AG09309 (cell line): ENCODE data around the gene CBLC.

Experiments
- DNase-seq: peaks from one replicate; pipeline ENCODE4 v3.0.0-alpha.2; 2010; ENCODE audit warnings: low read depth
- H3K4me3 ChIP-seq: 2 replicates; pipeline ENCODE4 v1.5.1; 2011; ENCODE audit warnings: mild to moderate bottlenecking, low read depth, low read length, moderate library complexity; ENCODE audit not compliant: control insufficient read depth
- CTCF ChIP-seq: IDR thresholded peaks from 2 replicates; pipeline ENCODE4 v1.5.1; 2011; ENCODE audit warnings: mild to moderate bottlenecking, low read depth, low read length, inconsistent platforms; ENCODE audit not compliant: insufficient read depth, control insufficient read depth; ENCODE audit errors: missing control alignments

CBLC gene

DNA sequence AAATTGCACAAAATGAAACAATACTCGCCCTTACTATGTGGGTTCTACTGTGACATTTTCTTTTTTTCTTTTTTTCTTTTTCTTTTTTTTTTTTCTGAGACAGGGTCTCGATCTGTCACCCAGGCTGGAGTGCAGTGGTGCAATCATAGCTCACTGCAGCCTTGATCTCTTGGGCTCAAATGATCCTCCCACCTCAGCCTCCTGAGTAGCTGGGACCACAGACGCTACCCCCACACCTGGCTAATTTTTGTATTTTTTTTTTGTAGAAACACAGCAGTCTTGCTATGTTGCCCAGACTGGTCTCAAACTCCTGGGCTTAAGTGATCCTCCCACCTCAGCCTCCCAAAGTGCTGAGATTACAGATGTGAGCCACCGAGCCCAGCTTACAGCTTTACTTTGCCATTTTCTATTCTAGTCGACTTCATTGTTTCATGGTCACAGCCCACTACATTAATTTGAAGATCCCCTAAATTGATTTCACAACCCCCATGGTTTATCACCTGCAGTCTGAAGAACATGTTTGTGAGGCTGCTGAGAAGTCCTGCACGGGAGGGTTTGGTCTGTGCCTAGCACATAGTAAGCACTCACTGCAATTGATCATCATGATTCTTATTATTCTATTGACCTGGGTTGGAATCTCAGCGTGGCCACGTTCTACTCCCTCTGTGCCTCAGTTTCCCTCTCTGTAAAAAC is 25.4 kb upstream of the CBLC start:
- DNase-seq: no peak
- no peak overlapping the region for H3K4me3 ChIP-seq
- no peak for TF ChIP-seq CTCF

- peak; percentile 5 for TF ChIP-seq CTCF
- DNase-seq: peak; percentile 92
- peak overlapping the region; percentile 31 for H3K4me3 ChIP-seq
Observed at GRCh38 chr19:44752816-44753625, 24.7 kb upstream of the CBLC start.

DNA sequence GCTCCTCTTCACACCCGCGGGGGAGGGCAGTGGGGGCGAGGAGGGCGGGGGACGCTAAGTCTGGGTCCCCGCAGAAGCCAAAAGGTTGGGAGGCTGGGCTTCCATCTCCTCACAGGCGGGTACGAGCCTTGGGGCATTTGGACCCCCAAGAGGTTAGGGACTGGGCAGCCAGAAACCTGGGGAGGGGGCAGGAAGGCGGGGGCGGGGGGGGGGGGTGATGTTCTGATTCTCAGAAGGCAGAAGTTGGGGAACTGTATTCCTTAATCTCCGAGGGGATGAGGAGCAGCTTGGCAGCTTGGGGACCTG is 24.1 kb upstream of the CBLC start:
- TF ChIP-seq CTCF: no peak
- DNase-seq: no peak
- H3K4me3 ChIP-seq: peak overlapping the region; percentile 31

- peak overlapping the region; percentile 31 for H3K4me3 ChIP-seq
- peak; percentile 61 for DNase-seq
- TF ChIP-seq CTCF: no peak
Observed at GRCh38 chr19:44753932-44754749, 23.5 kb upstream of the CBLC start.

DNA sequence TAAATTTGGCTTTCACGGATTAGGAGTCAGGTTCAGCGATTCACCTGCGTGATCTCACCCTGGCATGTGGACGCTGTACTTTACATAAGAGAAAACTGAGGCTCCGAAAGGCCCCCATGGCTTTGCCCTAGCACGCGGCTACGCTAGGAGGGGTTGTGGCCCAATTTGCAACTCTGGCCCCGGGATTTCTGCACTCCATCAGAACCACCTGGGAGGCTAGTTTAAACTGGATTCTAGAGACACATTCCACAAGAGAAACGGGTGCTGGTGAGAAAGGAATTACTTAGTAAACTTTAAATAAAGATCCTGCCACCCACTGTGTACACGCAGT is 23.0 kb upstream of the CBLC start:
- no peak overlapping the region; the same call in 1 of the 2 replicates for H3K4me3 ChIP-seq
- no peak for TF ChIP-seq CTCF
- DNase-seq: no peak

DNA sequence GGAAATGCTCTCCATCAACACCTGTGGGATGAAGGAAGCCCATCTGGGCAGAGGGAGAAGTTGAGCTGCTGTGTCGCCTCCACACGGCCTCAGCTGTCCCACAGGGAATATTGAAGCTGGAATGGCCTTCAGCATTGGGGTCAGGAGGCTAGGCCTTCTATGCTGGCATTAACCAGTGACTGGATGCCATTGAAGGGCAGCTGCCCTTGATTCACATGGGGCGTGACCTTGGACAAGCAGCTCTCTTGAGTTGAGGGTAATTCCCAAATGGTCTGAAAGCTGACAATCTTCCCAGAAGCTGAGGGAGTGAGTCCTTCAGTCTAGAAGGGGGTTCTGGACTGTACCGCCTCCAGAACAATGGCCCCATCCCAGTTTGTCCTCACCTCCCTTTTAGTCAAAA is 22.5 kb upstream of the CBLC start:
- H3K4me3 ChIP-seq: no peak overlapping the region
- TF ChIP-seq CTCF: no peak
- no peak for DNase-seq
